IMR-90 (cell line): Measurements from ENCODE around the gene SYT5.

Experiments used
- BHLHE40 ChIP-seq: fragments of 150-350 bp; IDR thresholded peaks from 2 replicates; pipeline ENCODE4 v1.6.1; 2016; ENCODE audit warnings: mild to moderate bottlenecking, low read depth, low read length
- CTCF ChIP-seq: conservative IDR thresholded peaks from 2 replicates; pipeline ENCODE4 v1.5.1; 2012; ENCODE audit warnings: mild to moderate bottlenecking, low read depth, low read length, improper control_type of control experiment
- MAZ ChIP-seq: IDR thresholded peaks from 2 replicates; pipeline ENCODE4 v1.6.1; 2012; ENCODE audit warnings: low read depth, mild to moderate bottlenecking, low read length, improper control_type of control experiment, moderate library complexity, borderline replicate concordance
- MXI1 ChIP-seq: IDR thresholded peaks from 2 replicates; pipeline ENCODE4 v1.6.1; 2012; ENCODE audit warnings: low read depth, mild to moderate bottlenecking, low read length, moderate library complexity, borderline replicate concordance
- POLR2A ChIP-seq: IDR thresholded peaks from 2 replicates; pipeline ENCODE4 v1.6.1; 2012; ENCODE audit warnings: mild to moderate bottlenecking, low read depth, low read length
- USF2 ChIP-seq: fragments of 150-350 bp; IDR thresholded peaks from 2 replicates; pipeline ENCODE4 v1.6.1; 2017; ENCODE audit warnings: mild to moderate bottlenecking, antibody characterized with exemption, low read length, low read depth

GRCh38 chr19:55131421-55131820, 48.7 kb downstream of the SYT5 start:
- TF ChIP-seq CTCF (no peak), POLR2A (no peak), USF2 (no peak), MXI1 (no peak), MAZ (no peak), BHLHE40 (no peak)
